Measurements from ENCODE around the gene RNFT2.
"Not testable (repeated sequence)": the region's sequence is repeated elsewhere in the genome, so short reads cannot be mapped to it uniquely, and the experiment has no call there.

RNFT2 gene

DNA sequence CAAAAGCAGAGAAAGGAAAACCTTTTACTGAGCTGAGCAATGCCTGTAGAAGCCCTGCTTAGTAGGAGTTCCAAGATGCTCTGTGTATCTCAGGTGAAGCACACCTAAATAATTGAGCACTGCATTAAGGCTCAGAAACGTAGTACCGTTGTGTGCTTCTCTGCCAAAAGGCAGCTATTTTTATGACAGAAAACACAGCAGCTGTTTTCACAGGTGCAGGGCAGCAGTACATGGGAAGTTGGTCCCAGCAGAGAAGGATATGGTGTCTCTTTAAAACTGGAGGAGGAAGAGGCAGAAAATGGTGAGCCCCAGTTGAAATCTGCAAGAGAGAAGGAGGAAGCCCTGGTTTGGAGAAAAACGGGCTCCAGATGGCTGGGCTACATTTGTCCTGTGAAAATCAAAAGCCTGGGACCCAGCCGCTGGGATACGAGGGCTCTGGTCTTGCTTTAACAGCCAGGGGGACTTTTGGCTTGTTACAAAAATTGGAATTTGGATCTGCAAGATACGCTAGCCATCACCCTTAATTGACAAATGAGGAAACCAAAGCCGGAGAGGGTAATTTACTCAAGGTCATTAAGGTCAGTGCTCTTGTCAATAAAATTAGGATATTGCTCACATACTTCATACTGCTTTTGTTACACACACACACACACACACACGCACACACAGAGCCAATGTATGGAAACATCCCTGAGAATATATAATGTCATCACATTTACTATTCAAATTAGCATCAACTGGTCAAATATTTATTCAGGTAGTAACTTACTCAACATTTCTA lies 27.6 kb upstream of the RNFT2 start:
- no peak for DNase-seq

DNA sequence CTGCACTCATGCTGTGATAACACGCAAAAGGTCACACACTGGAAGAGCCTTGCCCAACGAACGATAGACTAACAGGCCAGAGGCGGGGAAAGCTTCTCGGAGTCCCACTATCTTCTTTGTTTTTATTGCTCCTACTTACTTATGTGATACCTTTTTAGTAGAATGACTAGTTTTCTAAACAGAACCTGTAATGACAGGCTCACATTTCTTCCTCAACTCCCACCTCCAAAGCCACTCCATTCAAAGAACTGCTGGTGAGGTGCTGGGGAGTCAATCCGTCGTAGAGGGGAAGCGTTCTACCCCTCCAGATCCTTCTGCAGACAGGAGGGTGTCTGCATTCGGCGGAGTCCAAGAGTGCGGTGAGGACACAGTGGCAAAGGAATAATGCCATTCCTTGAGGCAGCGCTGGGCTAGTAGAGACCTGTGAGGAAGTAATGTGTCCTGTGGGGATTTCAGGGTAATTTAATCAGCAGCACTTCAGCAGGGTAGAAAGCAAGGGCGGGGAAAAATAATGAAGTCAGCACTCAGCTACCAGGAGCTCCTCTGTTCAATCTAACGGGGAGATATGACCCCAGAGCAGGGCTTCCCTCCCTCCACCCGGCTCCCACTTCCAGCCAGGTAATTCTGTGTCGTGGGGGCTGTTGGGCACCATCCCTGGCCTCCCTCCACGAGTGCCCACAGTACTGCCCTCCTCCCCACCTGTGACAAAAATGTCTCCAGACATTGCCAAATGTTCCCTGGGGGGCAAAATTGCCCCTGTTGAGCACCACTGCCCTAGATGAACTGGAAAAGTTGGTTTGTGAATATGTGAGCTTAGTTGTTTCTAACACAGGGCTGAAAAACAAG lies 25.4 kb upstream of the RNFT2 start:
- no peak for DNase-seq

DNA sequence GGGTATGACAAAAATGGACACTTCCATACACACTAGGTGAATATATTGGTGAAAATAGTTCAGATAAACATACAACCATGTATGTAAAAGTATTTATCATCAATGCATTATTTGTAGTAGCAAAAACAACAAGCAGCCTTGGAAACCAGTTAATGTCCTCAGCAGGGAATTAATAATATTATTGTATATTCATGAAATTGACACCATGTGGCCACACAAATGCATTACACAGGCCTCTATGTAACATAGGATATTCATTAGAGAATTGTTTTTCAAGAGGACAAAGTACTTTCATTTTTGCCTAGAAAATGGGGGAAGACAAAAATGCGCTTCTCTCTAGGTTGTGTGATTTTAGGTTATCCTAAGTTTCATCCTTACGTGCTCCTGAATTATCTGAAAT lies 24.6 kb upstream of the RNFT2 start:
- no peak for DNase-seq

DNA sequence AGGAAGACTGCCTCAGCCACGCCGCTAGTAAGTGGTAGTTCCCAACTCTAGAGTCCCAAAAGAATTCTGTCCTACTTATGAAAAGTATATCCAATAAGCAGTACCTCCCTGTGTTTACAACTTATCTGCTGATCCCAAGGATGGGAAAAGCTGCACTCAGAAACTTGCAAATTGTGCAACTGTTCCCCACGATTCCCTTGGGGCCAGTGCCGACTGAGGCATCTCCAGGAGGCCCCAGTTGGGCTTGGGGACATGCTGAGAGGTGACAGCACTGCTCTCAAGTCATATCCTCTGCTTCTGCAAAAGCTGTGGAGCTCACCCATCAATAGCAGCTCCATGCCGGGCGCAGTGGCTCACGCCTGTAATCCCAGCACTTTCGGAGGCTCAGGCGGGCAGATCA lies 23.9 kb upstream of the RNFT2 start:
- no peak for DNase-seq

DNA sequence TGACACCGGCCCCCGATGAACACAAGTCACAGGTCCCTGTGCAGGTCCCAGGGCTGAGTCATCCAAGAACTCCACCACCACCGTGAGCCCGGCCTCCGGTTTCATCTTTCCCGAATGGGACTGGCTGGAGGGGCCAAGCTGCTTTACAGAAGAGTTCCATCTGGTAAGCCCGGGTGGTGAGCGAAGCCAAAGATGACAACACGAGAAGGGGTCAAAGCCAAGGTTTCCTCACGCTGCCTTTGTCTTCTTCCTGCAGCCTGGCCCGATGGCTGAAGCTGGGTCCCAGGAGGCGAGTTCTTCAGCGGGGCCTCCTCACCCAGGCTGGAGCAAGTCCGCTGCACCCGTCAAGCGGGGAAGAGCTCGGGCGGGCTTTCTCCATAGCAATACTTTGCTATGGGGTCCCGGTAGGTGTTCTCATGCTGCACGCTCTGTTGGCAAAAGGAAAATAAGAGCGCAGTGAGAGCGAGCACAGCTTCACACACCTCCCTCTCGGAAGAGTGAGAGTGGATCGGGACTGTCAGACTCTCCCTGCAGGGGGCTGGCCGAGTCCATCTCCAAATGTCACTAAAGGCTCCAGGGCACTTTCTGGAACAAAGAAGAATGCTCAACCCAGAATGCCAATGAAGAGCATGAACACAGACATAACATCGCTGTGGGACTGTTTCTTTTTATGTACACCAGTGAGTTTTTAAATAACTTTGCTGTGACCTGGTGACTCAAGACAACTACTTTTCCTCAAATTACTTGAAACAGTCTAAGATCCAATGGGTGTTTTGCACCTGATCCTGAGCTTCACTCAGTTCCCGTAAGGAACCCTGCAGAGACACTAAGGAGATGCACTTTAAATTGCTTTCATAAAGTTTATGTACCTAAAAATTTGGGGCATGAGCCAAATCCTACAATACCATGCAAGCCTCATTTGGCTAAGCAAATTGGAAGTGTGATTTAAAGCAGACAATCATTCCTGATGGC lies 20.4 kb upstream of the RNFT2 start:
- no peak for DNase-seq

DNA sequence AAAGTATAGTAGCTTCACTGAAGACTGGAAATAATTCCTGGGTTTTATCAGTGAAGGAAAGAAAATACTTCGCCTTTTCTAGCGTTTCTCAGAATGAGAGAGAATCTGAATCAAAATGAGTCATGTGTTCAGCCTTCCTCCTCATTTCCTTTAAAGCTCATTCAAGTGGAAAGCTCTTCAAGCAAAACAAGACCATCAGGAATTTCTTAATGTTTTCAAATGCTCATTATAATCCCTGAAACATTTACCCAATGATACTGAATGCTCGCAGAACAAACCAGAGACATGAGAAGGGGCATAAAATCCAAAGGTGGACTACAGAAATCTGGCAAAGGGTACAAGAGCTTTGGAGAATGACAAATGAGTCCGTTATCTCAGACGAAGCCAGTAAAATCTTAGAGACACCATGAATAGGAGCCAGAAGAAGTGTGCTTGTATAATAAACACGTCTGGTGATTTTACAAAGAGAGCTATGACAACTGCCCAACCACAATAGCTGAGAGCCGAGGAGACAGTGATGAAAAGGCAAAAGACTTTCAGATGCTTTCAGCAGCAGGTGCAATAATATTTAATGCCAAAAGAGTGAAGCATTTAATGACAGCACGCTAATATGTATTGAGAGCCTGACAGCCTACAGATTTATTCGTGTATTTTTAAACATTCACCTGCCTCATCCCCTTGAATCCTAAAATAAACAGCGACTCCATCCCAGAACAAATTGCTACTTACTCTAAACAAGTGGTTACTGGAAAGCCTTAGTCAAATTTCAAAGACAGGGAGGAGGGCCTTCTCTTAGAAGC lies 19.3 kb upstream of the RNFT2 start:
- no peak for DNase-seq

DNA sequence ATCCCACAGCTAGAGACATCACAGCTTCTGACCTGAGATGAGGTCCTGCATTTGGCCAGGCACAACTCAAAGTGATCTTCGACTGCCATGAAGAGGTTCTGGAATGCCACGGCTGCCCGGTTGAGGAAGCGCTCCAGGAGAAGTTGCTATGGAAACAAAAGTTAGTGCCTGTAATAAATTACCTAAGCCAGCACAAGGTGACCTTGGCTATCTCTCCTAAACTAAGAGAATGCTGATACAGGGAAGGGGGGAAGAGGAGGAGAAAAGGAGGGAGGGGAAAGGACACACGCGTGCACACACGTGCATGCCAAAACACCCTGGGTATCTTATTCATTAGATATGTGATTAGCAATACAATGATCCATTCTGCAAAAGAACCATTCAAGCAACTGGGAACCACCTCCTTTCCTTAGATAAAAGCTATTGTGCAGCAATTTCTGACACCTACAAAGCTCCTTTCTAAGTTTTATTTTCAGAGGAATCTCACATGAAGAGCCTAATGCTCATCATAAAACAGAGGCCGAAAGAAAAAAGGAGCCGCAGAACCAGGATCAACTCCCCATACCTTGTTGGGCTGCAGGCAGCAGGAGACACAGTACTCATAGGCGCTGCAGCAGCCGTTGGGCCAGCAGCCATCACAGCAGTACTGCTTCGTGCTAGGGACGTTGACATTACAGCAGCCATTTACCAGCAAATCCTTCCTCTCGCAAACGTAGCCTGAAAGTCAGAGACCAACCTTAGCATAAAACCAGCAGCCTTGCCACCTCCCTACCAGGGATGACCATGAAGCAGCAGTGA lies 18.2 kb upstream of the RNFT2 start:
- DNase-seq = no peak

DNA sequence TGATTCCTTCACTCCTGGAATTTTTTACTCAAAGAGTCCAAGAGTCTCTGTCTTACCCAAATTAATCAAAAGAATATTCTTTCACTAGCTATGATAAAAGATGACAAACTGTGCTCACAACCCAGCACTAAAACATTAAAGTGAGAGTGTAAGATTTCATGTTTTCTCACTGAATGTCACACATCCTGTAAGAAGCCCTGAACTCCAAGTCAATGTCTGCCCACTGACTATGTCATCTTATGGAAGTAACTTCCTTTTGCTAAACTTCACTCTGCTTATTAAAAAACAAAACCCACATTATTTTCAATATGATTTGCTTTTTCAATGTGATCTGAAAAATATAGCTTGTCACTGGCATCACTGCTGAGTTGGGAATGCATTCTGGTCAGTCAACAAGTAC lies 15.9 kb upstream of the RNFT2 start:
- no peak for DNase-seq

DNA sequence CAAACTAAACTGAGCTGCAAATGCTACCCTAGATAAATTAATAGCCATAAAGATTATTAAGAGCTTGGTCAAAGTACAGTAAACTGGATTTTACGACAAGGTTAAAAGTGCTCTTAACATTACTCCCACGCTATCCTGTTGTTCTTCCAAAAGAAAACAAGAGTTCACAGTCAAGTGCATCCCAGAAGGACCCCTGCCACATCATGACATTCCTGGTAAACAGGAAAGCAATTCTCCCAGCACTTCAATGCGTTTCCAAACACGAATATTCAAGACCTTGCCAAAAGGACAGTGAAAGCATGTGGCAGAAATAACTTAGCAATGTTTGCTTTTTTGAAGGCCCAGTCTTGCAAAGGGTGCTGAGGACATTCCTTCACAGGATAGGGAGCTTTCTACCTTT lies 11.4 kb upstream of the RNFT2 start:
- no peak for DNase-seq

DNA sequence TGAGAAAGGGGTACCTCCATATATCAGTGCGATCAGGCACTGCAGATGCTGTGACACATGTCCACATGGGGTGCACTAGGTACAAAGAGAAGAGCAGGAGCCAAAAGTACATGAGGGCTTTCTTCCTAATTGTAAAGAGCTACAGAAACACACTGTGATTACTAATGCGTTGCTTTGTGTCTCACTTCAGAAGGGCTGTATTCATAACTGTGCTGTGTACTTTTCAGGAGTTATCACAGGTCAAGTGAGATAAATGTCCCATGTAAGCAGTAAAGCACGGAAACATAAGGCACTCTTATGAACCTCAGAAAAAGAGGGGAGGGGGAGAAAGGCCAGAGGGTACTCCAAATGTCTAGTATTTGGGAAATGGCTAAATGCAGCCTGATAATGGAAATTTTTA lies 10.9 kb upstream of the RNFT2 start:
- DNase-seq = no peak

DNA sequence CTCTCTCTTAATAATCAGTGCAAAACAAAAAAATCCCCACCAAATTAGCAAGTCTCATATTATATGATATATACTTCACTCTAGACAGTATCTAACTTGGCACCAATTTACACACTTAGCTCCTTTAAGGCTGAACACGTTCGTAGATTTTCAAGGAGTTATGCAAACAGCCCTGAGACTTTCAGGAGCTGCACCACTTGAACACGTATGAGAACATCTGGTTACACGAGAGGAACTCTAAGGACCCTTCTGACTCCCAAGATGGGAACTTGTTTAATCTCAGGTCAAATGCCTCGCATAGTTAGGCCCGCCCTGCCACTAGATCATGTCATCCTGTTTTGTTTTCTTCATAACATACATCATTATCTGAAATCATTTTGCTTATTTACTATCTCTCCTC lies 10.2 kb upstream of the RNFT2 start:
- no peak for DNase-seq

DNA sequence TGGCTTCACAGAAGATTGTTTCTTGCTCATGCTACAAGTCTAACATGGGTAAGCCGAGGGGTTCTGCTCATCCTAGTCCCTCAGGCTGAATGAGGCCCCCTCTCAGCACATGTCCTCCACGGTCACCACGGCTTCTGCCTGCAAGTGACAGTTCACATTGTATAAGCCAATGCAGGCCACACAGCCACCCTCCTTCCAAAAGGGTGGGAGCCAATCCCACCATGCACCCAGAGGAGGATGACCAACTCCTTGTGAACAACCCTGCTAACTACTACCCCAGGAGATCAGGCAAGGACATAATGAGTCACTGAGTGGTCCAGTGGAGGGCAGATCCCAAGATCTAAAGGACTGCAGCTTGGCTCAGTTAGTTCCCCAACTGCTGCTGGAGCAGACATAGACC lies 6.3 kb upstream of the RNFT2 start:
- DNase-seq = no peak

DNA sequence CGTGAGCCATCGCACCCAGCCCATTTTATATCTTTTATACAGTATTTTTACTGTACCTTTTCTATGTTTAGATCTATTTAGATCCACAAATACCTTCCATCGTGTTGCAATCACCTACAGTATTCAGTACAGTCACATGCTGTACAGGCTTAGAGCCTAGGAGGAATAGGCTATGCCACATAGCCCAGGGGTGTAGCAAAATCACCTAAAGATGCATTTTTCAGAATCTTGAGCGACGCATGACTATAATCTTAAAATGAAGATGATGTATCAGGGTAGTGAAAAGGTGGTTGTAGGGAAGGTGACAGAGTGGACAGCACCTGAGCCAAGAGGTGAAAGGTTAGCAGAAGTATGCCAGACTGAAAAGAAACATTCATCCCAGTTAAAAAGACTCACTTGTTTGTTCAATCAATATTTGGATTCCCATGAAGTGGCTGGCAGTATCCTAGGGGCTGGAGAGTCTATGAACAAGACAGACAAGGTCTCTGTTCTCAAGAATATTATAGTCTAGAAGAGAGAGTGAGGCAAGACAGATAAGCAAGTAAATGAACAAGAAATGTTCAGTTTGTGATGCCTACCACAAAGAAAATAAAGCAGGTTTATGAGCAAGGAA lies 3.9 kb upstream of the RNFT2 start:
- no peak for DNase-seq

DNA sequence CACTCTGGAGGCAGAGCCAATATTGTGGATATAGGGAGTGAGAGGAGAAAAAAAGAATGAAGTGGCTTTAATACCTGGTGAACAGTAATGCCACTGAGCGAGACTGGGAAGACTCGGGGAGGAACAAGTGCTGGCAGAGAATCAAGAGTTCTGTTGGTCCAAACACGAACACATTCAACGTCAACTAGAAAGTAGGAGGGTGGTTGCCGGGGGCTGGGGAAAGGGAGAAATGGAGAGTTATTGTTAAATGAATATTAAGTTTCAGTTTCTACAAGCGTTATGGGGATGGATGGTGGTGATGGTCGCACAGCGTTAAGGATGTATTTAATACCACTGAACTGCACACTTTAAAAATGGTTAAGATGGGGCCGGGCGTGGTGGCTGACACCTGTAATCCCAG lies 3.0 kb upstream of the RNFT2 start:
- no peak for DNase-seq

DNA sequence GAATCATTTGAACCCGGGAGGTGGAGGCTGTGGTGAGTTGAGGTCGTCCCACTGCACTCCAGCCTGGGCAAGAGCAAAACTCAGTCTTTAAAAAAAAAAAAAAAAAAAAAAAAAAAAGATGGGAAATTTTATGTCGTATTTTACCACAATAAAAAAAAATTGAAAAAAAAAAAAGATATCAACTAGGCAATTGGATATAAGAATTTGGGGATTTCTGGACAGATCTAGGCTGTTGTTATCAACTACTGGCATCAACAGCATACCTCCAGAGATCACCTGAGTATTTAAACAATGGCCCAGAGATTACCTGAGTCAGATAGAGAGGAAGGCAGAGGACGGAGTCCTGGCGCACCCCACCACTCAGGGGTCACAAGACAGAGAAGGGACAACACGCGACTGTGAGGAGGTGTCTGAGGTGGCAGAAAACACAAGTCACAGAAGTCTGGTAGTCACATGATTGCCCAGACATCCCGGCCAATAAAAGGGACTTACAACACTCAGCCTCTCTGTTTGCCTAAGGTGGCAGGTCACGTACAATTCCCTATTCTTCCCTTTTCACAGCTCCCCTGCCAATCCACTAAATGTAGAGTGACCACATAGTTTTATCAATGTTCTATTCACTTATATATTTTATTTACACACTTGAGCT lies 2.0 kb upstream of the RNFT2 start:
- DNase-seq = no peak

DNA sequence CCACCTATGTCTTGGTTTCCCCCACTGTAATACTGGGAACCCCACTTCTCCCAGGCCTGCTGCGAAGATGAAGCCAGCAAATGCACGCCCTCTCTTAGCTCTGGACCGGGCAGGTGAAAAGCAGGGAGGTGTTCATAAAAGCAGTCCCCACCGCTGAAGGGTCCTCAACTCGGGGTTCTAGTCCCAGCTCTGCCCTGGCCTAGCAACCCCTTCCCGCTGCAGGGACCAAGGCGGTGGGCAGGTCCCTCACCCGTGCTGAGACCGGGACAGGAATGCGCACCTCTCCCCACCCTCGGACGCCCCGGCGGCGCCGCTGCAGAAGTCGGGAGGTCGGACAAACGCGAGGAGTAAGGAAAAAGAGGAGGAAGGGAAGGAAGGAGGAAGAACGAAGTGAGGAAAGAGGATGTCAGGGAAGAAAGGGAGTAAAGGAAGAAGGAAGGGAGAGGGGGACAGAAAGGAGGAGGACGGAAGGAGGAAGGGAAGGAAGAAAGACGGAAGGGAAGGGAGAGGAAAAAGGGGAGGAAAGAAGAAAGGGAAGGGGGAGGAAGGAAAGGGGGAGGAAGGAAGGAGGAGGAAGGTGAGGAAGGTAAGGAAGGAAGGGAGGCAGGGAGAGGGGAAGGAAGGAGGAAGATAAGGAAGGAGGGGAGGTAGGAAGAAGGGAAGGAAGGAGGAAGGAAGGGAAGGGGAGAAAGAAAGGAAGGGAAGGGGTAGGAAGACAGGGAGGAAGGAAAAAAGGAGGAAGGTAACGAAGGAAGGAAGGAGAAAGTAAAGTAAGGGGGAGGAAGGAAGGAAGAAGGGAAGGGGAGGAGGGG lies 947 bp upstream of the RNFT2 start:
- DNase-seq = no peak

DNA sequence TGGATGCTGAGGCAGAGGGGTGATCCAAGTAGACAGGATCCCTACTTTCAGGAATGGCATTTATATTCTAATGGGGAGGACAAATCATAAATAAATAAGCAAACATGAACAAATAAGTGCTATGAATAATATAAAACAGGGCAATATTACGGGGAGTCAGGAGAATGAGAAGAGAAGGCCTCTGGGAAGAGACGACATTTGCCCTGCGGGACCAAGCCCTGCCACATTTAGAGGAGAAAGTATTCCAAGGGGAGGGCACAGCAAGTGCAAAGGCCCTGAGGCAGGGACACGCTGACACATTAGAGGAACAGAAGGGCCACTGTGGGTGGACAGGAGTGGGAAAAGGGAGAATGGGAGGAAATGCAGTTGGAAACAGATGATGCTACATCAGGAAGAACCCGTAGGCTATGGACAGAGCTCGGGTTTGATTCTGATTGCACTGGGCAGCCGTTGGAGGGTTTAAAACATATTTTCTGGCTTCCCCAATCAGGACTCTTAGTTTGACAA lies 1.3 kb downstream of the RNFT2 start:
- no peak for DNase-seq

DNA sequence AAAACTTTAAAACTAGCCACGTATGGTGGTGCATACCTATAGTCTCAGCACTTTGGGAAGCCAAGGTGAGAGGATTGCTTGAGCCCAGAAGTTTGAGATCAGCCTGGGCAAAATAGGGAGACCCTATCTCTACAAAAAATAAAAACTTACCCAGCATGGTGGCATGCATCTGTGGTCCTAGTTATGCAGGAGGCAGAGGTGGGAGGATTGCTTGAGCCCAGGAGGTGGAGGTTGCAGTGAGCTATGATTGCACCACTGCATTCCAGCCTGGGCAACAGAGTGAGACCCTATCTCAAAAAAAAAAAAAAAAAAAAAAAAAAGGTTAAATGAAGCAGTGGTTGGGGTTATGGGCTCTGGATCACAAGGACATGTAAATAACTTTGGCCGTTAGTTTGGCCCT lies 4.7 kb downstream of the RNFT2 start:
- not testable (repeated sequence) for DNase-seq

DNA sequence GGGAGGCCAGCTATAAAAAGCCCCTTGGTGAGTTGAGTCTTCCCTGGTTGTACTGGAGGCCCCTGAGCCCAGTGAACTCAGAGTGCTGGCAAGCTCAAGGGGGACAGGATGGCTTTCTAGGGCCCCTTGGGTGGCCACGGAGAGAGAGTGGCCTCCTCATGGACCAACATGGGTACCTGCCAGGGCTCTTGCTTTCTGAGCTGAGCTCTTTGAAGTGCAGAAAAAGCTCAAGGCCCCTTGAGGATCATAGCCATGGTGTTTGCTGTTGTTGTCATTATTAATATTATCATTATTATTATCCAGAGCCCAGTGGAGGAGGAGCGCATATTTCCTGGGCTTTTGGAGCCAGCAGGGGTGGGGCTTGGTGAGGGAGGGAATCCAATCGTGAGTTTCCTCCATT lies 6.7 kb downstream of the RNFT2 start:
- DNase-seq = no peak

Measured in CD4-positive, alpha-beta T cell treated with Interferon gamma for 1 hour (primary cell).